ENCODE results near the gene QSOX2.

GRCh38 chr9:136255896-136256890, 10.6 kb upstream of the QSOX2 start:
- no peak for TF ChIP-seq POLR2A (IDR thresholded peaks at IDR 0.05; ENCODE audit: low read length)
- no peak for TF ChIP-seq CTCF (IDR thresholded peaks at IDR 0.05)
- TF ChIP-seq RFX5 (IDR thresholded peaks at IDR 0.05): no peak
- no peak for TF ChIP-seq RAD21 (conservative IDR thresholded peaks at IDR 0.05 in 1 of 2, IDR thresholded peaks at IDR 0.05 in 1 of 2)
- TF ChIP-seq NR3C1 (IDR thresholded peaks at IDR 0.05): no peak
- no peak for TF ChIP-seq POLR2AphosphoS2 (conservative IDR thresholded peaks at IDR 0.05; ENCODE audit: low read length)
- TF ChIP-seq BHLHE40 (IDR thresholded peaks at IDR 0.05; ENCODE audit: low read depth, low read length): no peak
- no peak for TF ChIP-seq RCOR1 (IDR thresholded peaks at IDR 0.05; ENCODE audit: low read depth, low read length)
- TF ChIP-seq REST (IDR thresholded peaks at IDR 0.05): no peak
- TF ChIP-seq CEBPB (IDR thresholded peaks at IDR 0.05): no peak
- TF ChIP-seq SMC3 (IDR thresholded peaks at IDR 0.05): no peak
- TF ChIP-seq ELK1 (IDR thresholded peaks at IDR 0.05; ENCODE audit: low read depth, low read length): no peak
